ENCODE data around the gene MASTL.
A peak's percentile ranks its signal among the peaks of the same experiment; 100 is the strongest.
"Not testable (repeated sequence)": the region's sequence is repeated elsewhere in the genome, so short reads cannot be mapped to it uniquely, and the experiment has no call there.

The MASTL gene

DNA sequence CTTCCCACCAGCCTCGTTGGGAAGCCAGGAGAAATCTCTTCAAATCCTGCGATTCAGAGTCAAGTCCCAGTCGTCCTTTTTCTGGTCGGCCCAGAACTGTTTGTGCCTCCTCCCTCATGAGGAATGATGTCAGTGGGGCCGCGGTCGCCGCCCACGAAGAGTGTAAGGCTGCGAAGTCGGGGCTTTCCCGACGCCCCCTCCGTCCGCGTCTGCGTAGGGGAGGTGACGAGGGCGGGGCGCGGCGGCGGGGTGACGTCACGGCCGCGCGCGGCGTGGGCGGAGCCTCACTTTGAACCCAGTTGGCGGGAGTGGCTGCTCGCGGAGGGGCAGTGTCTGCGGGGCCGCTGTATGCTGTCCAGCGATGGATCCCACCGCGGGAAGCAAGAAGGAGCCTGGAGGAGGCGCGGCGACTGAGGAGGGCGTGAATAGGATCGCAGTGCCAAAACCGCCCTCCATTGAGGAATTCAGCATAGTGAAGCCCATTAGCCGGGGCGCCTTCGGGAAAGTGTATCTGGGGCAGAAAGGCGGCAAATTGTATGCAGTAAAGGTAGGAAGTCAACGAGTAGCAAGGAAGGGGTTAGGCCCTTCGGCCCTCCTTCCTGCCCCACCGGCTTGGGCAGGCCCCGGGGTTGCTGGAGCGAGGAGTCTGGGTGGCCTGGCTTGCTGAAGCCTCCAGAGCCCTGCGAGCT is at the start of gene MASTL:
Gene MASTL, plus strand, starts transcription at position 287 of the 689 bp plus-strand sequence. Its CDS starts 75 bp downstream, at position 362.
- peak; percentile 33 for DNase-seq (ENCODE audit: low read depth, low spot score)

DNA sequence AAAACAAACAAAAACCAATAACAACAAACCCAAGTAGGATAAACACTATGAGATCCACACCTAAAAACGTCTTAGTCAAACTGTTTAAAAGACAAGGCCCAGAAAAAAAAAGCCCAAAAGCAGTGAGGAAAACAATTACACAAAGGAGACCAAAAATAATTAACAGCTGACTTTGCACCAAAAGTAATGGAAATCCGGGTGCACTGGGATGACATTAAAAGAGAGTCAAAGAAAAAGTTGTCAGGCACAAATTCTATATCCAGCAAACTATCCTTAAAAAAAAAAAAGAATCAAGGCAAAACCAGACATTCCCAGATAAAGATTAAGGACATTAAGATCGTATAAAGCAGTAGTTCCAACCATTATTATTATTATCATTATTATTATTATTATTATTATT is 47.0 kb upstream of the MASTL start:
- no peak for DNase-seq (ENCODE audit: low read depth, low spot score)

DNA sequence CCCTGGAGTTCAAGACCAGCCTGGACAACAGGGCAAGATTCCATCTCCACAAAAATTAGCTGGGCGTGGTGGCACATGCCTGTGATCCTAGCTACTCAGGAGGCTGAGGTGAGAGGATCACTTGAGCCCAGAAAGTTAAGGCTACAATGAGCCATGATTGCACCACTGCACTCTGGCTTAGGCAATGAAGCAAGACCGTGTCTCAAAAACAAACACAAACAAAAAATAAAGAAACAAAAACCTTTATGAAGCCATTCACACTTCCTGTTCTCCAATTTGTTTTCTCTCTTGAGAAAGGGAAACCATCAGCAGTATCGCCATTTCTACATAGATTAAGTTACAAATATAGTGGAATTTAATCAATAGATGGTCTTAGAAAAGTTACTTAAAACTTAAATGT is 20.8 kb upstream of the MASTL start:
- no peak for DNase-seq (ENCODE audit: low read depth, low spot score)

DNA sequence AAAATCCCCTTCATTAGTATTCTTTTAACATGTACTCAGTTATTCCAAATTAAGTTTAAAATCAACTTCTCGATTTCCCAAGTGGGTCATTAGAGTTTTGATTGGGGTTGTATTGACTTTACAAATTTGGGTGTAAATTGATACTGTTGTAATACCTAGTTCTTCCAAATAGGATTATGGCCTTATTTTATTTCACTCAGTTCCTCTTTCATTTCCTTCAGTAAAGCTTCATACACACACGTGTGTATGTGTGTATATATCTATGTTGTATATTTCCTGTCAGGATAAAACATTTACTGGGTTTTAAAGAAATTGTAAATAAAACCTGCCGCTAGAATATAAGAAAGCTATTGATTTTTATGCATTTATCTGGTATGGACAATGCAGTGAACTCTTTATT is 16.9 kb upstream of the MASTL start:
- no peak for DNase-seq (ENCODE audit: low read depth, low spot score)

DNA sequence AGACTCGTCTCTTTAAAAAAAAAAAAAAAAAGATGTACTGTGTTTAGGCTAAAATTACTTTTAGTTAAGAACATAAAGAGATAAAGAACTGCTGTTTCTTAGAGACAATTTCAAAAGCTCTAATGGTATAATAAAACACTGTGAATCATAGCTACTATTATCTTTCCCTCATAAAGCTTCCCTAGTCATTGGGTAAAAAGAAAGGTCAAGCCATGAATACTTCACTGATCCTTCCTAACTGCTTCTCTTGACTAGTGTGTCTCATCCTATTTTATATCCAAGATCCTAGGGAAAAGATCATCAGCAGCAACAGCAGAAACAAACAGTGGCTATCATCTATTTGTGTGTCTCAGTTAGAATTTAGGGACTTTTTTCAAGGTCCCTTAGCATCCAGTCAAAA is 11.5 kb upstream of the MASTL start:
- no peak for DNase-seq (ENCODE audit: low read depth, low spot score)

DNA sequence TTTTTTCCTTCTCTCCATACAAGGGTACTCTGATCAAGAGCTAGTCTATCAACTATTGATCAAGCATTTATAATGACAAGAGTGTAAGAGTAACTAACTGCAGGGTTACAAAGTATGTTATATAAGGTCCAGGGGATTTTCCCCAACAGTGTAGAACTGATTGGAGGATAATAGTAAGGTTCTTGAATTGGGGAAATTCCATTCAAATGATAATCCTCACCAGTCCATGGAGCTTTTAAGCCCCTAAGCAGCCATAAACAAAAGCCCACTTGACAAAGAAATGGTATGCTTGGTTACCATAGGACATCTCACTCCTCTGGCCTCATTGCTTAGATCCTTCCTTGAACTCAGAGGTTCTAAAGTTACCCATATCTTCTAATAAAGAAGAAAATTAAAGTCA is 9.2 kb upstream of the MASTL start:
- no peak for DNase-seq (ENCODE audit: low read depth, low spot score)

DNA sequence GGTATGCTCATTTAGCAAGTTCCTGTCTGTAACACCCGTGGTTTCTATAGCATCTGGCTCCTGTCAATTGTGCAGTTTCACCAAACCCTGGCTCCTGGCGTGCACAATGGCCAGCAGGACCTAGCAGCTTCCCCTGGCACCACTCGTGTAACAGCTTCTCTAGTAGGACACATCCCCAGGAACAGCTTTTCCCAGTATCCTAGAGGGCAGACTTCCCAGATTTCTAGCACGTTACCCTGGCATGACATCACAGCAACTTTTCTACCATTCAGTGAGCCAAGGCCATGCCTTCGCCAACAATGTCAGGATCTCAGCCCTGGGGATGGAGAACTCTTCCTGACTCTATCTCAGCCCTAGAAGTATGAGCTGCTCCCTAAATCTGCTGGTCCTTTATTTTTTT is 7.5 kb upstream of the MASTL start:
- no peak for DNase-seq (ENCODE audit: low read depth, low spot score)

DNA sequence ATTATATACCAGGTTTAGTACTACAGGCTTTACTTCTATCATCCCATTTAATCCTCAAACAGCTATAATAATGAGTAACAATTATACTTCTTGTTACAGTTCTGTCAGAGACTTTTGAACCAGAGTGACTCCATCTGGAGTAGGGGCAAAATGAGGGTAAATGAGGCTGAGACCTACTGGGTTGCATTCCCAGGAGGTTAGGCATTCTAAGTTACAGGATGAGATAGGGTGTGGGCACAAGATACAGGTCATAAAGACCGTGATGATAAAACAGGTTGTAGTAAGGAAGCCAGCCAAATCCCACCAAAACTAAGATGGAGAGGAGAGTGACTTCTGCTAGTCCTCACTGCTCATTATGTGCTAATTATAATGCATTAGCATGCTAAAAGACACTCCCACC is 4.9 kb upstream of the MASTL start:
- DNase-seq (ENCODE audit: low read depth, low spot score), result no peak

DNA sequence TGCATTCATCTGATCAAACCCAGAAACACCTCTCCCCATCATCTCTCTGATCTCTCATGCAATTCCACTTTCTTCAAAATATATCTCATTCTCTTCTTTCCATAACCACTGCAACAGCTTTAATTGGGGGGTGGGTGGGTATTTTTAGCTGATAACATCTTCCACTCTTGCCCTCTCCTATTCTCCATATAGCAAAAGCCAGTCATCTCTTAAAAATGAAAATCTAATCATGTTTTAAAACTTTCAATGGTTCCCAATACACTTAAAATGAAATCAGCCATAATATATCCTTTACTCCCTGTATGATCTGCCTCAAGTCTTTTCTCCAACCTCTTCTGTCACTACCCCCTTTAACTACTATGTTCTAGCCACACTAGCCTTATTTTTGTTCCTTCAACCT is 2.5 kb upstream of the MASTL start:
- DNase-seq (ENCODE audit: low read depth, low spot score), result no peak

DNA sequence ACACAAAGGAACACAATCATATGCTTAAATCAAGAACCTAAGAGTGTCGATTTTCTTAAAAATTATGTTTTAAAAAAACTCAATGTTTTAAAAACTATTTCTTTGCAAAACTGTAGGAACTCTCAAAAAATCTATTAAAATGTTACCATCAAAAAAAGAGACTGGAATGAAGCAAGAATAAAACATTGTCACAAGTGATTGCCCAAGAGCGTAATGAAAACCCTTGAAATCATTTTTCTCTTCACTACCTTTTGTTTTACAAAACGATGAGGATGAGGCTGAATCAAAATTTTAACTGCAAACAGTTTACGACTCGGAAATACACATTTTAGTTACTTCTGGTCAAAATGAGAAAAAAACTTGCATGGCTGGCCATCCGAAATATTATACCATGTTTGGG is 1.8 kb upstream of the MASTL start:
- DNase-seq (ENCODE audit: low read depth, low spot score), result no peak

DNA sequence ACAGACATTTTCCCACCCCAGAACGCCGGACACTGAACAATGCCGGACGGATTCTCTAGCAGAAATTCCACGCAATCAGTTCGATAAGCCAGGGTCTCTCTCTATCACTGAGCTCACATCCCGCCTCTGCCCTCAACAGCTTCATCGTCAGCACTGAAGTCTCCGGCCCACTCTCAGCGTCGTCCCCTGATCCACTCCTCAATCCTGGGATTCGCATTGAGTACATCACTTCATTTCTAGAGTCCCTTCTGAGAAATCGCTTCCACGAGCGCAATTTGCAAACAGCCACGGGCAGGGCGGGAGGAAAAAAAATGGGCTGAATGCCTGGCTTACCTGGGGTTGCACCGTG is 1.3 kb upstream of the MASTL start:
- no peak for DNase-seq (ENCODE audit: low read depth, low spot score)

DNA sequence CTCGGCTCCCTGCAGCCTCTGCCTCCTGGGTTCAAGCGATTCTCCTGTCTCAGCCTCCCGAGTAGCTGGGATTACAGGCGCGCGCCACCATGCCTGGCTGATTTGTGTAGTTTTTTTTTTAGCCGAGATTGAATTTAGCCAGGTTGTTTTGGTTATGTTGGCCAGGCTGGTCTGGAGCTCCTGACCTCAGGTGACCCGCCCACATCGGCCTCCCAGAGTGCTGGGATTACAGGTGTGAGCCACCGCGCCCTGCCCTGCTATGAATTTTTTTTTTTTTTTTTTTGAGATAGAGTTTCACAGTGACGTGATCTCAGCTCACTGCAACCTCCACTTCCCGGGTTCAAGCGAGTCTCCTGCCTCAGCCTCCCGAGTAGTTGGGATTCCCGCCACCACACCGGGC is 1.4 kb downstream of the MASTL start:
- DNase-seq (ENCODE audit: low read depth, low spot score), result not testable (repeated sequence)

DNA sequence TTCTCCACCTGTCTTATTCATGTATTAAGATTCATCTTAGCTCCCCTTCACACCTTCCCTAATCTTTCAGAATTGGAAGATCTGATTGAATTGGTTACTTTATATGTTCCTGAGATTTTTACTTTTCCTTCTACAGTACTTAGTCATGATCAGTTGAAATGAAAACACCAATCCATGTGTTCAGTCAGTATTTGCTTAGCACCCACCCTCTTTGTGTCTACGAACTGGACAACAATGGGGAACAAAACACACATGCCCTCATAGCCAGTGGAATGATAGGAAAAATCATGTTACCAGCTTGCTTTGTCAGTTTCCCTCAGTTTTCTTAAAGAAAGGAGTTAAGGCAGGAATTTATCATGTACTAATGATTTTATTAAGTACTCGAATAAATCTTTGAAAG is 2.0 kb downstream of the MASTL start:
- no peak for DNase-seq (ENCODE audit: low read depth, low spot score)

DNA sequence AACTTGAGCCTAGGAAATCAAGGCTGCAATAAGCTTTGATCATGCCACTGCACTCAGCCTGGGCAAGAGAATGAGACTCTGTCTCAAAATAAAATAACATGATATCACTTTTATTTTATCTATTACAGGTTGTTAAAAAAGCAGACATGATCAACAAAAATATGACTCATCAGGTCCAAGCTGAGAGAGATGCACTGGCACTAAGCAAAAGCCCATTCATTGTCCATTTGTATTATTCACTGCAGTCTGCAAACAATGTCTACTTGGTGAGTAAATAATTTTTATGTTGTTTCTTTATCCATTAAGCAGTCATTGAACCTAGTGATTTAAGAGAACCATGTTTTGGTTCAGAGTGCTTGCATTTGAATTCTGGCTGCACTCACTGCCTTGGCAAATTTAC is 3.3 kb downstream of the MASTL start:
- no peak for DNase-seq (ENCODE audit: low read depth, low spot score)

DNA sequence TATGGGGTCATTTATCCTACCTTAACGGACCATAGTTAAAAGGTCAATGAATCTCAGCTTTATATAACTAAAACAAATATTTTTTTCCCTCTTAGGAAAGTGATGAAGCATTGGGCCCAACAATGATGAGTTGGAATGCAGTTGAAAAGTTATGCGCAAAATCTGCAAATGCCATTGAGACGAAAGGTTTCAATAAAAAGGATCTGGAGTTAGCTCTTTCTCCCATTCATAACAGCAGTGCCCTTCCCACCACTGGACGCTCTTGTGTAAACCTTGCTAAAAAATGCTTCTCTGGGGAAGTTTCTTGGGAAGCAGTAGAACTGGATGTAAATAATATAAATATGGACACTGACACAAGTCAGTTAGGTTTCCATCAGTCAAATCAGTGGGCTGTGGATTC is 14.7 kb downstream of the MASTL start:
- DNase-seq (ENCODE audit: low read depth, low spot score), result no peak

DNA sequence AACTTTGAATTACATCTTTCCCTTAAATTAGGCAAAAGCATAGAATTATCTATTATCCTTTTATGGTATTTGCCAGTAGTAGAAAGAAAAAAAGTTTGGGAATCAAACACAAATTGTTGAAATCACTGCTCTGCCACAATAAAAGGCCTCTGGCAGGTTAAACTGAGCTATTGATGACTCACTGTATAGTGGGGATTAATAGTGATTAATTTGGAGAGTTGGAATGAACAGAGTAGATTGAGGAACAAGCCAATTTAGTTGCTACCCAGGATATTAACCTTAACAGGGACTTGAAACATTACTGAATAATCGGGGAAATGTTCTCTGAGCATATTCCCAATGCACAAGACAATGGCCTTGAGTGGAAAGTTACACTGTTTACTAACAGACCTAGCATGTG is 33.1 kb downstream of the MASTL start:
- no peak for DNase-seq (ENCODE audit: low read depth, low spot score)

DNA sequence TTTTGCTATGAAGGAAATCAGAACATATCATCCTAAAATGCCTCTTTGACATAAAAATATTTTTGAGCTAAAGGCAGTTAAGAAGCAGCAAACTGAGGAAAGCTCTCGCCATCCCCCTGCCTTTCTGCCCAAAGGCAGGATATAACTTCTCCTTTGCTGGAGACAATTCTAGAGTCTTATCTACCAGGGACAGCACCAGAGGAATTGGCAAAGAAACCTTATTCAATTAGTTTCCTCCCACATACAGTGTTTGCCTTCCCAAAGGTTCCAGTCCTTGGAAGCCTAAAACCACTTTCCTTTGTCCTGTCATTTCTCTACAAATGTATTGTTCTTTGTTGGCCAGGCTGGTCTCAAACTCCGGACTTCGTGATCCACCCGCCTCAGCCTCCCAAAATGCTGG is 33.7 kb downstream of the MASTL start:
- no peak for DNase-seq (ENCODE audit: low read depth, low spot score)

DNA sequence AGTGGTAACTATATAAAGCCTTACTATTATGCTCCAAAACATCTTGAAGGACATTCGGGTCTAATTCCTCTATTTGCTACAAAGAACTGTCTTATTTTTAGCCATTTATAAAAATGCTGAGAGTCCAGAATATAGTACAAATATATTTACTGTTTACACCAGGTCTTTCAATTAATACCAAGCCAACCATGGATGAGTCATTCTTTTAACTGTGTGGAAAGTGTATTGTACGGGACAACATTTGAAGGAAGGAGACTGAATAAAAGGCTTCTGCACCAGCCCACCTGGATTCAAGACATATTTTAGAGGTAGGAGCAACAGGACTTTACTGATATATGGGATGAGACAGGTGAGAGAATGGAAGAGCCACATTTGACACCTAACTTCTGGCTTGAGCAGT is 35.4 kb downstream of the MASTL start:
- no peak for DNase-seq (ENCODE audit: low read depth, low spot score)

DNA sequence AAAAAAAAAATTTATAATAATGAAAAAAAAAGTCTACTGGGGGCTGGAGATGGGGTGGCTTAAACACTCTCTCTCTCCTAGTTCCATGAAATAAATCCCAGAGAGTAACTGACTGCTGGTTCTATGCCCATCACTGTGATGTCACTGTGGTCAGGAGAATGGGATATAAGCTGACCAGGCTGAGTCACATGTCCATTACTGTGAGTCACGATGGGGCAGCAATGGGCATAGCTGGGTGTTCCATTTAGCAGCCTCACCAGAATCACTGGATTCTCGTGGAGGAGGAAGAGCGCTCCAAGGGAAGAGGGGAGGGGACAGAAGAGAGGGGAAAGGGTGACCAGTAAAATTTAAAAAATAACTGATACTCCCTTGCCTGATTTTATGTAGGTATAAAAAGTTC is 37.1 kb downstream of the MASTL start:
- DNase-seq (ENCODE audit: low read depth, low spot score), result no peak

DNA sequence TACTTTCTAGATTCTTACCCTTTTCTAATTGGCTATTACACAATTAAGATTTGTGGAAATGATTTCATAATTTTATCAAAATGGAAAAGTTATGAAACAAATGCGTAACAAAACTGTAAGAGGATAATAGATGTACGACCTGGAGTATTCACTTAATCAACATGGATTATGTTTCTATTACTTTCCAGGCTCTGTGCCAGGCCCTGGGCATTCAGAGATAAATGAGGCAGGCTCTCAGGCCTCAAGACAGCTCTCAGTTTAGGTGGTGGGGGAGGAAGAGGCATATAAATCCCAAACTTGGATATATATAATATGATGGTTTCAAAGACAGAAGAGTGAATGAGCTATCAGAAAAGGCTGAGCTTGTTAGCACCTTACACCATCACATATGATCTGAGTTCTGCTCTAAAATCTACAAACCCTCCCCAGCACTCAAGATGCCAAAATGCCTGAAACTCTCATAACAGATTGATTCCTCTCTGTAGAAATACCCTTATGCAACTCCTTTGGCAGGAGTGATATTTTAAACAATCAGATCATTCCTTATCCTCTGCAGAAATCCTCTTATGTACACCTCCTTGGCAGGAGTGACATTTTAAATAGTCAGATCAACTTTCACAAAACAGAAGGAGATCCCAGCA is 42.9 kb downstream of the MASTL start:
- no peak for DNase-seq (ENCODE audit: low read depth, low spot score)

DNA sequence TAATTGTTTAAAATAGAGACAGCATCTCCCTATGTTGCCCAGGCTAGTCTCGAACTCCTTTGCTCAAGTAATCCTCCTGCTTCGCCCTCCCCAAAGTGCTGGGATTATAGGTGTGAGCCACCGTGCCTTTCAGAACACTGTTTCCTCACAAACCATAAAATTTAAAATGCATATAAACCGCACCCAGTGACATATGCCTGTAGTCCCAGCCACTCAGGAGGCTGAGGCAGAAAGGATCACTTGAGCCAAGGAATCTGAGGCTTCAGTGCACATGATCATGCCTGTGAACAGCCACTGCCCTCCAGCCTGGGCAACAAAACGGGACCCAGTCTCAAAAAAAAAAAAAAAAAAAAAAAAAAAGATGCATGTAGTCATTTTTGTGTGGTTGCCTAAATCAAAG is 48.7 kb downstream of the MASTL start:
- no peak for DNase-seq (ENCODE audit: low read depth, low spot score)

DNA sequence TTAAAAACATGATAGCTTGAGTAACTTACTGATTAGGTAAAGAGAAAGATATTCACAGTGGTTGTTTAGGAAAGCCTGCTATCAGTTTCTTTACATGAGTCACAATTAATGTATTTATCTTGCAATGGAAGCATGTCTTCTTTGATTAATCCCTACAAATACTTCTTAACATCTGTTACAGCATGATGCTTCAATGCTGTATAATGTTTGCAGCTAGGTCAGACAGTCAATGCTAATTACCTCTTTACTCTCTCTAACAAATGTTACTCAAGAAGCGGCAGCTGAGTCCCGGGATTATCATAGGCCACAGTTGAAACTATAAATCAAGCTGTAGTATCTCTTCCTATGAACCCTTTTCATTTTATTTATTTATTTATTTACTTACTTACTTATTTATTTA is 52.2 kb downstream of the MASTL start:
- DNase-seq (ENCODE audit: low read depth, low spot score), result no peak

DNA sequence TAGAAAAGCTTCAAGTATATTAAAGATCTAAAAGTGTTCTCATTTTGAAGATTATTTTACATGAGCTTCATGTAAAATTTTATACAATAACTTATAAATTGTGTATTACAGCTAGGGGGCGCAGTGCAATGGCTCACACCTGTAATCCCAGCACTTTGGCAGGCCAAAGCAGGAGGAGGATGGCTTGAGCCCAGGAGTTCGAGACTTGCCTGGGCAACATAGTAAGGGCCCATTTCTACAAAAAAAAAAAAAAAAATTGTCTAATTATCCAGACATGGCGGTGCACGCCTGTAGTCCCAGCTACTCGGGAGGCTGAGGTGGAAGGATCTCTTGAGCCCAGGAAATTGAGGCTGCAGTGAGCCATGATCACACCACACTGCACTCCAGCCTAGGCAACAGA is 68.8 kb downstream of the MASTL start:
- no peak for DNase-seq (ENCODE audit: low read depth, low spot score)

DNA sequence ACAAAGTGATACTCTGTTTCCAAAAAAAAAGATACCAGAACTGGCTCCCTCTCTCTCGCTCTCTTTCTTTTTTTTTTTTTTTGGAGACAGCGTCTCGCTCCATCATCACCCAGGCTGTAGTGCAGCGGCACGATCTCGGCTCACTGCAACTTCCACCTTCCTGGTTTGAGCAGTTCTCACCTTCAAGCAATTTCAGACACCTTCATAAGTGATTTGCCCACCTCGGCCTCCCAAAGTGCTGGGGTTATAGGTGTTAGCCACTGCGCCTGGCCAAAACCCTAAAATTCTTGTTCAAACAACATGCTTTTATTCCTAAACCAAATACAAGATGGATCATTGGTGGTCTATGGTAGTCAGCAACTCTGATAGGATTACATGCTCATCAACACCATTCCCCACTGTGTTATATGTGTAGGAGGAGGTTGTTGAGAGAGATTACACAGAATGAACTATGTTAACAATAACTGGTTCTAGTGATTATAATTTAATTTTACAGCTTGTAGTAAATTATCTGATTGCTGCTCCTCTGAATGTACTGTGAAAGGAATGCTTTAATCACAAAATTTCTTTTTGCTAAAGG is 69.9 kb downstream of the MASTL start:
- DNase-seq (ENCODE audit: low read depth, low spot score), result no peak
